Activated CD4-positive, CD25-positive, alpha-beta regulatory T cell (primary cell): ENCODE data around the gene TMCC1.
"Not testable (repeated sequence)": the region's sequence is repeated elsewhere in the genome, so short reads cannot be mapped to it uniquely, and the experiment has no call there.

Experiments
- DNase-seq, 4 experiments: peaks; one replicate each; lab custom pipeline; 2025; lab: John Stamatoyannopoulos, UW

TMCC1 gene

DNA sequence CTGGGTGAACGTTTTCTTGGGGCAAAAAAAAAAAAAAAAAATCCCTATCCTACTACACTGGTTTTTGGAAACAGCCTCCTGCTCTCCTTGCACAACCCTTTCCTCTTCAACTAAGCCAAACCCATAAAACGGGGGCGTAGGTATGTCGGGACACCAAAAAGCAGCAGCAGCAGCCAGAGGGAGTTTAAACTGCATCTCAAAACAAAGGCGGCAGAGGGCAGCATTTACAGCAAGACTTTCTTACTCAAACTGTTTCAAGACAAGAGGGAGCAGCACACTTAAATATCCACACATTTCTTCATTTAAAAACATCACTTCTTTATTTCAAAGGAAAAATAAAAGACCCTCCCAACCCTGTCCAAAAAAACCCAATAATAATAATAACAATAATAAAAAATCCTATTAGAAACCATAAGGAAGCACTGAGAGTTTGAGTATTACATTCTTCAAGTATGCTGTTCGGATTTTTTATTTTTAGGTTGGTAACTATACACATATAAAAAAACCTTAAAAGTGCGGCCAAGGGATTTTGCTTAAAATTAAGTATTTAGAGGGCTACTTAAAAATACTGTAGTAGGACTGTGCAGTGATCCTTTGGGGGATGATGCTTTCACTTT lies 243.1 kb downstream of the TMCC1 start:
- DNase-seq = peak in 2 of 4 experiments; percentile 5 to 13

DNA sequence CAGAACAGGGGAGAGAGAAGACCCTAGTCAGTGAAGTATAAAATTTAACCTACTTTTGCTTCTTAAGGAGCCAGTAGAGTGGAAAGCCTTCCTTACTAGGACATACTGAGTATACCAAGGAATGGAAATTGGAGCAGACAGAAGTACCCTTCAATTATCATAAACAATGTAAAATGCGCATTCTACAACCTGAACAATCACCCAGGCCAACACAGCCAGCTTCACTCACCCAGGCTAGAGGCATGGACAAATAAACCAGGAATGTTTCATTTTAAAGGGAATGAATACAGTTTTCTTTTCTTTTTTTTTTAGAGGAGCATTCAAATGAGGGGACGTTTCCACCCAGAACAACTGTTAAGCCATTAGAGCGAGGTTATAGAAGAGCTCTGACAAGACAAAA lies 245.1 kb downstream of the TMCC1 start:
- no peak for DNase-seq

DNA sequence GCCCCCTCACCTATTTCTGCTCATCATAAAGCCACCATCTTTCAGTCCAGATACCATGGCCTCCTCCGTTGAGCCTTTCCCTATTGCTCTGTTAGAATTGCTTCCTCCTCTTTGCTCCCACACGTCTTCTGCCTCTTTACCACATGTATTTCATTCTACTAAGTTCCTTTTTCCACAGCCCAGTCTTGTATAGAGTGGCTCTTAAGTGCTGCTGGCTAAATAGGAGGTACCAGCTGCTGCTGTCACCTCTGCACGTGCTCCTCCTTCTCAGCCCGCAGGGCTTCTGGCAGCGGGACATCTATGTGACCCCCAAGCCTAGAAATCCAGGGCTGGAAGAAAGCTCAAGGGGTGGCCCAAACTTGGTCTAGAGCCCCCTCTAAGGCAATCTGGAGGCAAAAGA lies 248.2 kb downstream of the TMCC1 start:
- no peak for DNase-seq

DNA sequence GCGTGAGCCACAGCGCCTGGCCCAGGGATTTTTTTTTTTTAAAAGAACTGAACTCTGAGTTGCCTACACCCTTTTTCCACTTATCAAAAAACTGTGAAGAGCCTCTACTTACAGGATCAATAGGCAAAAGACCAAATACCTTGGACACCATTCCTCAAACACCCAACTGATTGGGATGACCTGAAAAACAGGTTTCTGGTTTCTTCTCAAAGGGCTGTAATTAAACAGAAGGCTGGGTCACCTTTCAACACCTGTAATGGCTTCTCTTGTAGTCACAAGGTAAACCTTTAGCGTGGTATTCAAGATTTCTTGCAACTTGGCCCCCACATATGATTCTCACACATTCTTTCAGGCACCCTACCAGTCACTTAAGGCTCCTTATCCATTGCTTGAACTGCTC lies 248.7 kb downstream of the TMCC1 start:
- no peak for DNase-seq

DNA sequence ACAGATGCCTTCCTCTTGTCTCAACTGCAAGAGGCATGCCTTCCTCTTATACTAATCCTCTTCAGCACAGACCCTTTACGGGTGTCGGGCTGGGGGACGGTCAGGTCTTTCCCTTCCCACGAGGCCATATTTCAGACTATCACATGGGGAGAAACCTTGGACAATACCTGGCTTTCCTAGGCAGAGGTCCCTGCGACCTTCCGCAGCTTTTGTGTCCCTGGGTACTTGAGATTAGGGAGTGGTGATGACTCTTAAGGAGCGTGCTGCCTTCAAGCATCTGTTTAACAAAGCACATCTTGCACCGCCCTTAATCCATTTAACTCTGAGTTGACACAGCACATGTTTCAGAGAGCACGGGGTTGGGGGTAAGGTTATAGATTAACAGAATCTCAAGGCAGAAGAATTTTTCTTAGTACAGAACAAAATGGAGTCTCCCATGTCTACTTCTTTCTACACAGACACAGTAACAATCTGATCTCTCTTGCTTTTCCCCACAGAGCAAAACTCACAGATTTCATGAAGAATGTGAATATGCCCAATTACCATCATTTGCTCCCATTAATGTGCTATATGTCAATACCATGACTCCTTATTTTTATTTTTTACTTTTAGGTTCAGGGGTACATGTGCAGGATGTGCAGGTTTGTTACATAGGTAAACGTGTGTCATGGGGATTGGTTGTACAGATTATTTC lies 251.8 kb downstream of the TMCC1 start:
- DNase-seq = not testable (repeated sequence)

DNA sequence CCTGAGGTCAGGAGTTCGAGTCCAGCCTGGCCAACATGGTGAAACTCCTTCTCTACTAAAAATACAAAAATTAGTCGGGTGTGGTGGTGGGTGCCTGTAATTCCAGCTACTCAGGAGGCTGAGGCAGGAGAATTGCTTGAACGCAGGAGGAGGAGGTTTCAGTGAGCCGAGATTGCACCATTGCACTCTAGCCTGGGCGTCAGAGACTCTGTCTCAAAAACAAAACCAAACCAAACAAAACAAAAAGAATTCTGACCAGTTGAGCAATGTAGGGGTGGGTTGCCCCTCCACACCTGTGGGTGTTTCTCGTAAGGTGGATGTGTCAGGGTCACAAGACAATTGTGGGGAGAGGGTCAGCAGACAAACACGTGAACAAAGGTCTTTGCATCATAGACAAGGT lies 252.5 kb downstream of the TMCC1 start:
- not testable (repeated sequence) for DNase-seq

DNA sequence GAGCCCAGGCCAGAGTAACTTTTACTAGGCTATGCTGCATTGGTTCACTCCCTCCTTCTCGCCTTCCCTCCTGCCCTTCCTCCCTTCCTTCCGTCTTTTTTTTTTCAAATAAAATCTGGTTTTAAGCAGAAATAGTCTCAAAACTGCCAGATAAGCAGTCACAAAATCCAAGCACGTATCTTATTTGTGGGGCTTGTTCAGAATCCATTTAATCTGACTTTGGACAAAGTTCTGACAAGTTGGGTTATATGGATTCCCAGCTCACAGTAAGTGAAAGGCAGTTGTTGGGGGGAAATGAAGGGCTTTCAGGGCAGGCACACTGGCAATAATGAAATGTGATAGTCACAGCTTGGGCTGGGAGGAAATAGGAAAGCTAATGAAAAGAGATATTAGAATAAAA lies 255.0 kb downstream of the TMCC1 start:
- DNase-seq = no peak

DNA sequence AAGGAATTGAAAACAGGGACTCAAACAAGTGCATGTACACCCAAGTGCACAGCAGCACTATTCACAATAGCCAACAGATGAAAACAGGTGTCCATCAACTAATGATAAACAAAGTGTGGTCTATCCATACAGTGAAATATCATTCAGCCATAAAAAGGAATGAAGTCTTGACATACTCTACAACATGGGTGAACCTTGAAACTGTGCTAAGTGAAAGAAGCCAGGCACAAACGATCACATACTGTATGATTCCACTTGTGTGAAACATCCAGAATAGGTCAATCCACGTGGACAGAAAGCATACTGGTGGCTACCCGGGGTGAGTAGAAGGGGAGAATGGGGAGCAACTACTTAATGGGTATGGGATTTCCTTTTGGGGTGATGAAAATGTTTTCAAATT lies 257.4 kb downstream of the TMCC1 start:
- no peak for DNase-seq

DNA sequence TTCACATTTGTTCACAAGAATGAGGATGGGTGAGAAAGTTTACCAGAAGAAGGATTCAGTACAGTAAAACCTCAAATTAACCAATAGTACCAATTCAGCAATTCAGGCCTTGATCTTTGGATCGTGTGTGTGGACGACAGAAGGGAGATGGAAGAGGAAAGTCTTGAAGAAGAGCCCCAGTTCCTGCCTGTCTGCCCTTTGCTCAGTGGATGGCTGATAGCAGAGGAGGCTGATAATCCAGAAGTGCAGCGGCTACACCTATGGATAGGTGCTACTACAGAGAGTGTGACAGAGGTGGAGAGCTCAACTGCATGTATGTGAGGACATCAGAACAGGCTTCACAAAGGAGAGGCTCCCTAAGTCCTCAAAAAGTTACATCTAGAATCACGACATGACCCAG lies 257.9 kb downstream of the TMCC1 start:
- no peak for DNase-seq

DNA sequence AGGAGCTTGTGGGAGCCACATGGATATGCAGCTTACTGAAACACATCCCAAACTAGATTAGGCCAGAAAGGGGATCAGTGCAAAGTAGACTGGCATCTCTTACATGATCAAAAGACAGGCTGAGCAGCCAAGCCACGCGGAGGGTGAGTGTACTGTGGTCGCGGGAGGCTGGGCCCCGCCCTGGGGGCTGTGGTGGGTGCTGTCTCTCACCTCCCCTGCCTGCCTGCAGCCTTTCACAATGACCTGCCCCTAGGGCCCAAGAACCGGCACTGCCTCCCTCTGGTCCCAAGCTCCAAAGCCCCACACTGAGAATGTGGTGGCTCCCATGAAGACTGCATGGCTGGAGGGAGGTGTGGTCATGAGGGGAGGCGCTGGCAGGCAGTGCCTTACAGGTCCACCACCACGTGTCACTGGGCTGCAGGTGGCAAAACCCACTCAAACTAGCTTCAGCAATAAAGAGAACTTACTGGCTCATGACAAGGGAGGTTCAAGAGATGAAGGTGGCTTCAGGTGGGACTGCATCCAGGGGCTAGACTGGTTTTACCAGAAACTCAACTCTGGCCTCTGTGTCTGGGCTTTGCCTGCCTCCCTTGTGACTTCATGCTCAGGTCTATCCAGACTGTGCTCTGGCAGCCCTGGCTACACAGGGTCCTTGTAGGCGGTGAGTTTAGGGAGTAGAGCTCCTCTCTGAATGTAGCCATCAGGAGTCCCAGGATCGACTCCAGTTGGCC lies 259.6 kb downstream of the TMCC1 start:
- DNase-seq = no peak

DNA sequence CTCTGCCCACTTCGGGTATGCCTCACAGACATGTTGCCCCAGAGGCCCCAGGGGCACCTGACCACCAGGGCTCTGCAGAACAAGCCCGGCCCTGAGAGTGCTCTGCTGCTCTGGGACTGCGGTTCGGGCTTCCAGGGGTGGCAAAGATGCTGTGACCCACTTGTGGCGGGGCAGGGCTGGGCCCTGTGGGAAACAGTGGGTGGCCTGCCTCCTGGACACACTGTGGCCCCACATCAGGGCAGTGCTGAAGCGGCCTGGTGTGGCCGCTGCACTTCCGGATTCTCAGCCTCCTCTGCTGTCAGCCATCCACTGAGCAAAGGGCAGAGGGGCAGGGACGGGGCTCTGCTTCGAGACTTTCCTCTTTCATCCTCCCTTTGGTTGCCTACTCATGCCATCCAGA lies 260.5 kb downstream of the TMCC1 start:
- no peak for DNase-seq

DNA sequence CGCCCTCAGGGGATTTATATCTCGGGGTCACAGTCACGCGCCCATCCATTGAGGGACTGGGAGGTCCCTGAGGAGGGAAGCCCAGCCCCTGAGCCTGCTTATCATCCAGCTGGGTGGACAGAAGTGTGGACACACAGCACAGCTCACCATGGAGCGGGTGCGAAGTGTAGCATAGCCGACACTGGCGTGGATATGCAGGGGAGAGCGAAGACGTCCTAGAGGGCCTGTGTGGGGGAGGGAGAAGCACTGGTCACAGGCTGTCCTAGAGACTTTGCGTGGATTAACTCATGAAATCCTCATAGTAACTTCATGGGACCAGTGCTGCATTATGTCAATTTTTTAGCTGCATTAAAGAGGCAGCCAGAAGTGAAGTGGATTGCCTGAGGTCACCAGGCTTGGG lies 261.0 kb downstream of the TMCC1 start:
- no peak for DNase-seq

DNA sequence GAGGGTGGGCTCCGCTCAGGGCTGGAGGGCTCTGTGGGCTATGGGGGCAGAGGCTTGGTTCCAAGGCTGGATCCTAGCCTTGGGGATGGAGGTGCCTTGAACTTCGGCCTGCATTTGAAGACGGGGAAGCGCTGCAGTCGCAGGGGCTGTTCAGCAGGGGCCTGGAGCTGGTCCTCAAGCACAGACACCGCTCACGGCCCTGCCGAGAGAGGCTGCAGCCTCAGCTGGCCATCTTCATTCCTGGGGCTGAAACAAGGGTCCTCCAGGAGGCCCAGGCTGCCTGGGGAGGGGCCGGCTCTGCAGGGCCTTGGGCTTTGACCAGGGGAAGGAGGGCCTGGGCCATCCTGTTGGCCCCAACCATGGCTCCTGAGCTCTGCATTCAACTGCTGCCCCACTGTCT lies 261.5 kb downstream of the TMCC1 start:
- no peak for DNase-seq

DNA sequence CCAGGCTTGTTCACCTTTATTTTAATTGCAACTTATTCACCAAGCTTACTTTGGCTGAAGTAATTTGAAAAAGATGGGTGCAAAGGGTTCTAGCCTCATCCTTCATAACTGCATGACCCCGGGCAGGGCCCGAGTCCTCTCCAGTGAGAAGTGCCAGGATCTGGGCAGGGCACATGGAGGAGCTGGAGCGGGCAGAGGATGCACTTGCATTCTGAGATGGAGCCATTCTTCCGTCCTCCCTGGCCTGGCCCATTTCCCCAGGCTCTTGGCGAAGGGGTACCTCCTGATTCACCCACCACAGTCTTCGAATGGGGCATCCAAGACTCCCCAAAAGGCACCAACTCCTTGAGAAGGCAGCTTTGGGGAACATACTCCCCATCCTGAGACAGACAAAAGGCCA lies 264.5 kb downstream of the TMCC1 start:
- DNase-seq = no peak

DNA sequence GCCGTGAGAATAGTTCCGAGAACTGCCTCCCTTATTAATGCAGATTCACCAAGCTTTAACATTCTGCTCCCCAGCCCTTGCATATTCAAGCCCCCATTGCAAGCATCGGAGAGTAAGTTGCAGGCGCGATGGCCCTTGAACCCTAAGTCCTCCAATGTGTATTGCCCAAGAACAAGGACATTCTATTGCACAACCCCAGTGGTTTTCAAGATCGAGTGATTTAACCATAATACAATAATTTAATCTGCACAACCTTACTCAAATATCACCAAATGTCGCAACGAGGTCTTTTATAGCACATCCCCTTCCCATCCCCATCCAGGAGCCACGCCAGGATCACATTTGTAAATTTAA lies 265.4 kb downstream of the TMCC1 start:
- no peak for DNase-seq

DNA sequence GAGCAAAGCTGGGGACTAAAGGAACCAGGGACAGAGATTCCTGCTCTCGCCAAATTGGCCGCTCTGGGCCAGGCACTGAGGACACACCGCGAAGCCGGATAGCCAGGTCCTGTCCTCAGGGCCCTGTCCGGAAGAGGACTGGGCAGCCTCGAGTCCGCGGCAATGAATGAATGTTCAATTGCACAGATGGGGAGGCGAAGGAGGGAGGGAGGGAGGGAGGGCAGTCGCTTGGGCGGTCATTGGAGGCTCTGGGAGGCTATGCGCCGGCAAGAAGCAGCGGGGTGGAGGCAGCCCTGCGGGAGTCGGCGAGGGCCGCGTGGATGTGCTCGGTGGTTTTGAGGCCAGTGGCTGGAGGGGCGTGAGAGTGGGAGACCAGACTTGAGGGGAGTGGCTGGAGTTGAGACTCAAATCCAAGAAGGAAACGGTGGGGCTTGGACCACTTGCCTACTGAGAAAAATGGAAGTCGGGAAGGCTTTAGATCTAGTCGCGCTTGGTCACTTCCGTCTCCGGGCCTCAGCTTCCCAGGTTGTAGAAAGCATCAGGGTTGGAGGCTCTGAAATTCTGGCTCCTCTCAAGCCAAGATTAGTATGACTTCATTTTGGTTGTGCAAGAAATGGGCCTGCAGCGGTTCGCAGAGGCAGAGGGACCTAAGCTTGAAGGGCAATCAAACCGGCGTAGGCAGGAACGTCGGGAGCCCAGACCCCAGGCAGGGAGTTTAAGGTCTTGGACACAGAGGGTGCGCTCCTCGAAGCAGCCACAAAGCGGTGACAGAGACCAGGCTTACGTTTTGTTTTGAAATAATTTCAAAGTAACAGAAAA lies 266.0 kb downstream of the TMCC1 start:
- DNase-seq = peak; percentile 11 to 50 (median 23)

DNA sequence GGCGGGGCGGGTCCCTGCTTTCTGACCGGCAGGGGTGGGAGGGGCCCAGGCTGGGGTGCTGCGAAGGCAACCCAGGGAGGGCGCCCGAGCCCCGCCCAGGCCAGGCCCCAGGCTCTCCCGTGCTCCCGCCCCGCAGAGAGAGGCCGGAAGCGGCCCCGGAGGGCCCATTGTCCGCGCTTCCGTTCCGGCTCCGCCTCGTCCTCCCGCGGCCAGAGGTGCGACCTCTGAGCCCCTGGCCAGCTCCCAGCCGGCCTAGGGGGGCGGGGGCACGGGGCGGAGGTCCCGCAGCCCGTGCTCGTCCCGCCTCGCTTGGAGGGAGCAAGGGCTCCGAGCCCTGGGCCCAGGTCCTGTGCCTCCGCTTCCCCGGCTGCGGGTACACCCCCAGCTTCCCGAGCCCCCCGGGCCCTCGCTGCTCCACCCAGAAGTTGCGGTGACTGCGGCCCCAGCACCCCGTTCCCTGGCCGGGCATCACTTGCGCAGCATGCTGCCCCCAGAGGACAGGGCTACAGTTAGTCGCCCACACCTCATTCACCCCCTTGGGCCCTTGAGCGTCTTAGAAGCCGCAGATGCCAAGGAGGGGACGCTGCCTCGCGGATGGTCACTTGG lies 266.7 kb downstream of the TMCC1 start:
- DNase-seq = peak; percentile 24 to 54 (median 38)

DNA sequence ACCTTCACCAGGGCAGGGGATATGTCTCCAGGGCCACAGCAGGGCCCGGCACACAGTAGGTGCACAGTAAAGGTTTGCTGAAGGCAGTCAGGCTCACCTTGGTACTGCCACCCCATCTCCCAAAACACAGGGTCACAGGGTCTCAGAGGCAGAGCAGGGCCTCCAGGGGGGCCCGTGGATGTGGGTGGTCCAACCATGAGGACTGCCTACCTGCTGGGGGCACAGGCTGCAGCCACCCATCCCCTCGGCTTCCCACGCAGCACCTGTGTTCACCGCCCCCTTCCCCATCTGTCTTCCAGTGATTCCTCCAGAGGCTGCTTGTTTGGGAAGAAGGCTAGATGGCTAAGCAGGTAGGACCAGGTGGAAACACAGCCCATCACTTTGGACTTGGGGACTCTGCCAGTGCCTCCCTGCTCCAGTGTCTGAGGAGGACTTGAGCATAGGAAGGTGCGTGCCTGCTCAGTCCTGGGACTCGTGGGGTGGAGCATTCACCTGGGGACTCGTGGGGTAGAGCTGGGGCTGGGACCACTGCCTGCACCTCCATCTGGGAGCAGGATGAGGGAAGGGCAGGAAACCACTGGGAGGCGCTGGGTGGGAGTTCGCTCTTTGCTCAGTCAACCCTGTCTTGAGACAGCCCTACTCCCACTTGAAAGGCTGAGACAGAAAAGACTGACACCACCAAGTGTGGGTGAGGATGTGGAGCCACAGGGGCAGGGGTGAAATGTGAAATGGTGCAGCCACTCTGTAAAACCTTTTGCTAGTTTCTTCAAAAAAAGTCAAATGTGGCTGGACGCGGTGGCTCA lies 268.2 kb downstream of the TMCC1 start:
- DNase-seq = no peak

DNA sequence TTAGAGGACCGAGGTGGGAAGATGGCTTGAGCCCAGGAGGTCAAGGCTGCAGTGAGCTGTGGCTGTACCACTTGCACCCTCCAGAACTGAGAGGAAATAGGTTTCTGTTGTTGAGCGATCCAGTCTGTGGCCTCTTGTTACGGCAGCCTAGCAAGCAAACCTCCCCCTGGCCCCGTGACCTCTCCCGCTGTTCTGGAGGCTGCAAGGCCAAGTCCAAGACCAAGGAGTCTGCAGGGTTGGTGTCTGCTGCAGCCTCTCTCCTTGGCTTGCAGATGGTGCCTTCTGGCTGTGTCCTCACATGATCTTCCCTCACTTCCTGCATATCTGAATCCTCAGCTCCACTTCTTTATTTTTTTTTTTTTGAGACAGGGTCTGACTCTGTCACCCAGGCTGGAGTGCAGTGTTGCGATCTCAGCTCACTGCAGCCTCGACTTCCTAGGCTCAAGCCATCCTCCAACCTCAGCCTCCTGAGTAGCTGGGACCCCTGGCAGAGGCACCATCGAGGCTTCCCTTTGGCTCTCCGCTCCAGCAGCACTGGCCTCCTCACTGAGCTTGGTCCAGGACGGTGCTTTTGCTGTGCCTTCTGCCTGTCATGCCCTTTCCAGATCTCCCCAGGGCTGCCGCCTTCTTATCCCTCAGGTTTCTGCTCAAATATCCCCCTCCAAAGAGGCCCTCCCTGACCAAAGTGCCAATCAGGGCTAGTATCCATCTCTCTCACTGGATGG lies 269.0 kb downstream of the TMCC1 start:
- no peak for DNase-seq

DNA sequence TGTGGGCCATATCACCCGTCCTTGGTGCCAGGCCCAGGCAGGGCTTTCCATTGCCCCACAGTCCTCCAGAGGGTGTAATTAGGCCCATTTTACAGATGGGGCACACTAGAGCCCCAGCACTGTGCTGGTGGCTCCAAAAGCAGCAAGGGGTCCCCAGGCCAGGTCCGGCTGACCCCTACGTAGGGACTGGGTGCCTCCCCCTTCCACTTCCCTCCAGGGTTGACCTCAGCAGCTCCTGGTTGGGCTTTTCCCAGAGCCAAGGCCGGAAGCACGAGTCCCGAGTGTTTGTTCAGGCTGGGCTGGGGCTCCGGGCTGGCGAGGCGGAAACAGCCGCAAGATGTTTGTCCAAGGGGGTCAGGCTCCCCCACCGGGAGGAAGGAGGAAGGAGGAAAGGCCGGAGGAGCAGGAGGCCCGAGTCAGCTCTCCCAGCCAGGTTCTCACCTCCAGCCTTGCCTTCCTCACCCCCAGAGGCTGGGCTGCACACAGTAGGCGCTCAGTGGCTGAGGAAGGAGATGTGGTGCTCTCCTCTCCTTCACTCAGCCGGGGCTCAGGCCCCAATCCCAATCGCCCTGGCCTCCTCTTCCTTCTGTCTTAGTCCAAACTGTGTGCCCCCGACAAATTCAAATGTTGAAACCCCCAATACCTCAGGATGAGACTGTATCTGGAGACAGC lies 269.9 kb downstream of the TMCC1 start:
- no peak for DNase-seq
